Measurements from ENCODE around the gene AJUBA.

DNA sequence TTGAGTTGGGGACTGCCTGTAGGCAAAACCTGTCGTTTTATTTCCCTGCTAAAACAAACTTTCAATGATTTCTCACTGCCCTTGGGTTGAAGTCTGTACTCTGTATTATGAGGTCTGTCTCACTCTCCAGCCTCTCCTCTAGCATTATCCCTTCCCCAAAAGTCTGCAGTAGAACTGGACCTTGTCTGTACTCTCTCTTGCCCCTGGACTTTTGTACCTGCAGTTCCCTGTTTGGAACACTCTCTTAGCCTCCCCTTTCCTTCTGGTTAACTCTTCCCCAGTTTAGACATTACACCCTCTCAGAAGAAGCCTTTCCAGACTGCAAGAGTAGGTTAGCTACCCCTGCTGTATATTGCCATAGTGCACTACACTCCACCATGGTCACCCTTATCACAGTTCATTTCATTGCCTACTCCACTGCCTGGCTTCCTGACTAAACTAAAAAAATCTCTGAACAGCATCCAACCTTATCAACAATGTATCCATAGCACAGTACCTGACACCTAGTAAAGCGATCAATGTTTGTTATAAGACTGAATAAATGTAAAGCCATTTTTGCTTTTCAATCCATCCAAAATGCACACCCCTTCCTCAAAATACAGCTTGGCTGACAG lies 3.6 kb upstream of the AJUBA start:
- TF ChIP-seq POLR2A (IDR thresholded peaks at IDR 0.05) (no peak), EP300 (IDR thresholded peaks at IDR 0.05) (no peak), POLR2AphosphoS5 (IDR thresholded peaks at IDR 0.05) (no peak)
- TF ChIP-seq, protein P1, sequence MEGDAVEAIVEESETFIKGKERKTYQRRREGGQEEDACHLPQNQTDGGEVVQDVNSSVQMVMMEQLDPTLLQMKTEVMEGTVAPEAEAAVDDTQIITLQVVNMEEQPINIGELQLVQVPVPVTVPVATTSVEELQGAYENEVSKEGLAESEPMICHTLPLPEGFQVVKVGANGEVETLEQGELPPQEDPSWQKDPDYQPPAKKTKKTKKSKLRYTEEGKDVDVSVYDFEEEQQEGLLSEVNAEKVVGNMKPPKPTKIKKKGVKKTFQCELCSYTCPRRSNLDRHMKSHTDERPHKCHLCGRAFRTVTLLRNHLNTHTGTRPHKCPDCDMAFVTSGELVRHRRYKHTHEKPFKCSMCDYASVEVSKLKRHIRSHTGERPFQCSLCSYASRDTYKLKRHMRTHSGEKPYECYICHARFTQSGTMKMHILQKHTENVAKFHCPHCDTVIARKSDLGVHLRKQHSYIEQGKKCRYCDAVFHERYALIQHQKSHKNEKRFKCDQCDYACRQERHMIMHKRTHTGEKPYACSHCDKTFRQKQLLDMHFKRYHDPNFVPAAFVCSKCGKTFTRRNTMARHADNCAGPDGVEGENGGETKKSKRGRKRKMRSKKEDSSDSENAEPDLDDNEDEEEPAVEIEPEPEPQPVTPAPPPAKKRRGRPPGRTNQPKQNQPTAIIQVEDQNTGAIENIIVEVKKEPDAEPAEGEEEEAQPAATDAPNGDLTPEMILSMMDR (IDR thresholded peaks at IDR 0.05): no peak

Measured in sigmoid colon (tissue), 4 donors.